GM18907 (cell line): ENCODE measurements around the gene VWA8.
"Not testable (repeated sequence)": the region's sequence is repeated elsewhere in the genome, so short reads cannot be mapped to it uniquely, and the experiment has no call there.

ENCODE experiments used
- ATAC-seq: cut with Tn5 transposase; IDR thresholded peaks from one replicate; pipeline ENCODE4 v1.9.1; 2021; ENCODE audit warnings: mild to moderate bottlenecking, moderate library complexity; ENCODE audit not compliant: unreplicated experiment

Gene VWA8

GRCh38 chr13:41597348-41598041 is 363.4 kb downstream of the VWA8 start:
- no peak for ATAC-seq

- no peak for ATAC-seq
These were observed 364.7 kb downstream of the VWA8 start for GRCh38 chr13:41596190-41596589.

- ATAC-seq, result no peak
These were observed 365.6 kb downstream of the VWA8 start for GRCh38 chr13:41595298-41595697.

GRCh38 chr13:41590643-41591042 is 370.3 kb downstream of the VWA8 start:
- ATAC-seq, result no peak

- no peak for ATAC-seq
These were observed 370.8 kb downstream of the VWA8 start for GRCh38 chr13:41590122-41590521.

- ATAC-seq, result no peak
These were observed 371.5 kb downstream of the VWA8 start for GRCh38 chr13:41589434-41589833.

- ATAC-seq, result no peak
These were observed 372.0 kb downstream of the VWA8 start for GRCh38 chr13:41588899-41589298.

GRCh38 chr13:41588448-41588847 is 372.5 kb downstream of the VWA8 start:
- no peak for ATAC-seq

GRCh38 chr13:41587490-41587889 is 373.4 kb downstream of the VWA8 start:
- no peak for ATAC-seq

GRCh38 chr13:41586216-41586615 is 374.7 kb downstream of the VWA8 start:
- ATAC-seq, result no peak

- no peak for ATAC-seq
These were observed 378.9 kb downstream of the VWA8 start for GRCh38 chr13:41582027-41582463.

GRCh38 chr13:41580345-41580744 is 380.6 kb downstream of the VWA8 start:
- ATAC-seq, result no peak

GRCh38 chr13:41579881-41580280 is 381.0 kb downstream of the VWA8 start:
- no peak for ATAC-seq

GRCh38 chr13:41579168-41579567 is 381.7 kb downstream of the VWA8 start:
- ATAC-seq, result no peak

GRCh38 chr13:41578371-41578770 is 382.5 kb downstream of the VWA8 start:
- no peak for ATAC-seq

- no peak for ATAC-seq
These were observed 383.5 kb downstream of the VWA8 start for GRCh38 chr13:41577436-41577835.

GRCh38 chr13:41573640-41574039 is 387.3 kb downstream of the VWA8 start:
- not testable (repeated sequence) for ATAC-seq

- ATAC-seq, result not testable (repeated sequence)
These were observed 389.0 kb downstream of the VWA8 start for GRCh38 chr13:41571817-41572340.

- no peak for ATAC-seq
These were observed 391.9 kb downstream of the VWA8 start for GRCh38 chr13:41568972-41569351.

GRCh38 chr13:41568143-41568971 is 392.6 kb downstream of the VWA8 start:
- no peak for ATAC-seq

- no peak for ATAC-seq
These were observed 393.5 kb downstream of the VWA8 start for GRCh38 chr13:41567363-41567762.

- ATAC-seq, result no peak
These were observed 395.1 kb downstream of the VWA8 start for GRCh38 chr13:41565846-41566245.
